H9 (cell line): Measurements from ENCODE around the gene PKNOX2. TPM values are rescaled to one million over a fixed set of nuclear protein-coding genes. Genes with fewer than 3 reads are reported as not detected.

Source experiments
- DNase-seq: peaks from one replicate; pipeline ENCODE4 v3.0.0-alpha.2; 2017
- H2AFZ ChIP-seq: one replicate; pipeline ENCODE4 v1.6.1; 2013; ENCODE audit warnings: mild to moderate bottlenecking, low read length, control low read depth, moderate library complexity
- H2AK5ac ChIP-seq: 2 replicates; pipeline ENCODE4 v1.6.1; 2013; ENCODE audit warnings: low read length, control low read depth, mixed read lengths; ENCODE audit not compliant: insufficient read length
- H2BK120ac ChIP-seq: one replicate; pipeline ENCODE4 v1.6.1; 2013; ENCODE audit warnings: low read depth, mild to moderate bottlenecking, low read length, control low read depth, inconsistent platforms; ENCODE audit not compliant: poor library complexity, severe bottlenecking
- H2BK12ac ChIP-seq: 2 replicates; pipeline ENCODE4 v1.6.1; 2013; ENCODE audit warnings: low read length, control low read depth, mixed read lengths, low read depth; ENCODE audit not compliant: insufficient read length
- H2BK15ac ChIP-seq: 2 replicates; pipeline ENCODE4 v1.6.1; 2013; ENCODE audit warnings: low read depth, low read length, control low read depth
- H2BK20ac ChIP-seq: one replicate; pipeline ENCODE4 v1.6.1; 2013; ENCODE audit warnings: low read depth, mild to moderate bottlenecking, low read length, control low read depth, inconsistent platforms; ENCODE audit not compliant: poor library complexity, severe bottlenecking
- H2BK5ac ChIP-seq: 2 replicates; pipeline ENCODE4 v1.6.1; 2013; ENCODE audit warnings: low read length, control low read depth, mixed read lengths; ENCODE audit not compliant: insufficient read length
- H3K14ac ChIP-seq: 2 replicates; pipeline ENCODE4 v1.6.1; 2013; ENCODE audit warnings: low read length, control low read depth; ENCODE audit not compliant: insufficient read depth
- H3K18ac ChIP-seq: 2 replicates; pipeline ENCODE4 v1.6.1; 2013; ENCODE audit warnings: low read depth, mild to moderate bottlenecking, mixed read lengths, low read length, control low read depth; ENCODE audit not compliant: insufficient read length
- H3K23ac ChIP-seq: 2 replicates; pipeline ENCODE4 v1.6.1; 2013; ENCODE audit warnings: low read length, control low read depth, mixed read lengths, low read depth; ENCODE audit not compliant: insufficient read length
- H3K23me2 ChIP-seq: 2 replicates; pipeline ENCODE4 v1.6.1; 2013; ENCODE audit warnings: low read depth, mild to moderate bottlenecking, mixed read lengths, low read length, control low read depth; ENCODE audit not compliant: insufficient read length, poor library complexity, severe bottlenecking
- H3K27ac ChIP-seq: 2 replicates; pipeline ENCODE4 v1.5.1; 2013; ENCODE audit warnings: low read length, control low read depth, mixed read lengths, low read depth; ENCODE audit not compliant: insufficient read length
- H3K27me3 ChIP-seq: 2 replicates; pipeline ENCODE4 v1.6.1; 2013; ENCODE audit warnings: low read length, control low read depth, inconsistent platforms; ENCODE audit not compliant: insufficient read depth
- H3K4ac ChIP-seq: 2 replicates; pipeline ENCODE4 v1.6.1; 2013; ENCODE audit warnings: low read depth, mild to moderate bottlenecking, control low read depth, inconsistent platforms, low read length, moderate library complexity
- H3K4me1 ChIP-seq: 2 replicates; pipeline ENCODE4 v1.6.1; 2013; ENCODE audit warnings: low read length, control low read depth, inconsistent platforms; ENCODE audit not compliant: insufficient read depth
- H3K4me2 ChIP-seq: 2 replicates; pipeline ENCODE4 v1.6.1; 2013; ENCODE audit warnings: low read length, control low read depth, mixed read lengths; ENCODE audit not compliant: insufficient read length, insufficient read depth
- H3K56ac ChIP-seq: 2 replicates; pipeline ENCODE4 v1.6.1; 2013; ENCODE audit warnings: low read depth, mild to moderate bottlenecking, mixed read lengths, low read length, control low read depth; ENCODE audit not compliant: insufficient read length
- H3K79me1 ChIP-seq: 2 replicates; pipeline ENCODE4 v1.6.1; 2013; ENCODE audit warnings: low read depth, mild to moderate bottlenecking, moderate library complexity, low read length, control low read depth, inconsistent platforms; ENCODE audit not compliant: insufficient read depth, poor library complexity, severe bottlenecking
- H3K79me2 ChIP-seq: 2 replicates; pipeline ENCODE4 v1.6.1; 2013; ENCODE audit warnings: low read length, control low read depth, inconsistent platforms; ENCODE audit not compliant: insufficient read depth
- H3K9ac ChIP-seq: 2 replicates; pipeline ENCODE4 v1.6.1; 2013; ENCODE audit warnings: low read length, control low read depth, mixed read lengths; ENCODE audit not compliant: insufficient read length; ENCODE audit errors: extremely low read depth
- H3K9me3 ChIP-seq: one replicate; pipeline ENCODE4 v1.6.1; 2013; ENCODE audit warnings: low read depth, low read length, inconsistent platforms; ENCODE audit not compliant: control insufficient read depth
- H3T11ph ChIP-seq: one replicate; pipeline ENCODE4 v1.6.1; 2013; ENCODE audit warnings: mild to moderate bottlenecking, low read length, control low read depth, inconsistent platforms
- H4K20me1 ChIP-seq: one replicate; pipeline ENCODE4 v1.6.1; 2013; ENCODE audit not compliant: control insufficient read depth, insufficient read length, insufficient read depth
- H4K5ac ChIP-seq: 2 replicates; pipeline ENCODE4 v1.6.1; 2013; ENCODE audit warnings: low read depth, mild to moderate bottlenecking, mixed read lengths, low read length, control low read depth; ENCODE audit not compliant: insufficient read length
- H4K8ac ChIP-seq: replicated peaks from 2 replicates; pipeline ENCODE4 v1.6.1; 2013; ENCODE audit warnings: low read length, control low read depth, mixed read lengths, low read depth; ENCODE audit not compliant: insufficient read length
- H4K91ac ChIP-seq: 2 replicates; pipeline ENCODE4 v1.6.1; 2013; ENCODE audit warnings: low read depth, mild to moderate bottlenecking, moderate library complexity, mixed read lengths, low read length, control low read depth; ENCODE audit not compliant: insufficient read length
- H3K27ac Mint-ChIP-seq, 3 experiments: 2 replicates in 2 of 3; 3 replicates in 1 of 3; pipeline ENCODE4 v1.8.0; 2020 to 2021; ENCODE audit warnings: mixed read lengths in 3 of 3, mild to moderate bottlenecking in 1 of 3, moderate library complexity in 1 of 3
- H3K27me3 Mint-ChIP-seq: 2 replicates; pipeline ENCODE4 v1.8.0; 2021; ENCODE audit warnings: low read depth, mild to moderate bottlenecking, moderate library complexity, mixed read lengths
- H3K36me3 Mint-ChIP-seq, 3 experiments: 2 replicates in 2 of 3; 3 replicates in 1 of 3; pipeline ENCODE4 v1.8.0; 2020 to 2021; ENCODE audit warnings: low read depth in 3 of 3, mixed read lengths in 3 of 3; ENCODE audit not compliant: insufficient read depth in 1 of 3
- H3K4me1 Mint-ChIP-seq, 2 experiments: 2 replicates each; pipeline ENCODE4 v1.8.0; 2020; ENCODE audit warnings: mixed read lengths in 2 of 2
- H3K4me3 Mint-ChIP-seq, 2 experiments: 2 replicates in 1 of 2; 3 replicates in 1 of 2; pipeline ENCODE4 v1.8.0; 2020 to 2021; ENCODE audit warnings: mild to moderate bottlenecking in 2 of 2, mixed read lengths in 2 of 2, moderate library complexity in 1 of 2
- H3K9me3 Mint-ChIP-seq, 2 experiments: 2 replicates in 1 of 2; 3 replicates in 1 of 2; pipeline ENCODE4 v1.8.0; 2020; ENCODE audit warnings: mild to moderate bottlenecking in 2 of 2, mixed read lengths in 2 of 2, moderate library complexity in 1 of 2
- WGBS: extraction: QIAGEN DNeasy Blood & Tissue Kit; methylation state at CpG from one replicate; pipeline ENCODE4 v1.1.7; 2013; ENCODE audit warnings: missing lambda C conversion rate, low lambda C conversion rate, mixed read lengths; ENCODE audit not compliant: insufficient read length; ENCODE audit errors: extremely low coverage; 5-methylcytosine and 5-hydroxymethylcytosine counted together
- total RNA-seq: library from RNA; stranded (reverse); gene quantifications from 2 replicates; pipeline ENCODE4 v1.2.1, GENCODE V29; 2021
- TF ChIP-seq, protein P1 (sequence below): fragments of 200-600 bp; sonication (generic); conservative IDR thresholded peaks from 3 replicates; pipeline ENCODE4 v1.8.0; 2021; ENCODE audit warnings: antibody characterized with exemption, mild to moderate bottlenecking

The PKNOX2 gene
- total RNA-seq, 1 experiment from 2014 or later: 1.3 TPM

- no peak overlapping the region for H3T11ph ChIP-seq
- Mint-ChIP-seq H3K9me3 (no peaks in the 10 kb centered on the region), H3K27ac (no peak overlapping the region; a peak in 1 of 7 replicates), H3K27me3 (0 out of 2 replicates have a peak, but pooled peaks cover 4% of the 10 kb centered on the region), H3K4me3 (no peak overlapping the region), H3K4me1 (peaks cover 13 to 18% of the 10 kb centered on the region in 2 experiments), H3K36me3 (0 out of 7 replicates have a peak, but pooled peaks cover 0 to 4% (median 2%) of the 10 kb centered on the region in 3 experiments)
- H2BK5ac ChIP-seq: no peak overlapping the region
- no peaks in the 10 kb centered on the region for H4K20me1 ChIP-seq
- no peak overlapping the region for H3K27ac ChIP-seq
- H2BK20ac ChIP-seq: no peak overlapping the region
- H3K27me3 ChIP-seq: no peaks in the 10 kb centered on the region
- no peak overlapping the region for H2AFZ ChIP-seq
- H2BK120ac ChIP-seq: no peak overlapping the region
- no peaks in the 10 kb centered on the region for H3K4me1 ChIP-seq
- no peak overlapping the region for H2BK15ac ChIP-seq
- H4K5ac ChIP-seq: no peak overlapping the region
- no peak overlapping the region for H3K14ac ChIP-seq
- no peaks in the 10 kb centered on the region for H3K79me2 ChIP-seq
- H2AK5ac ChIP-seq: no peak overlapping the region
- no peak overlapping the region for H2BK12ac ChIP-seq
- H4K91ac ChIP-seq: no peak overlapping the region
- no peak overlapping the region for H3K56ac ChIP-seq
- no peak overlapping the region for H3K4ac ChIP-seq
- H3K79me1 ChIP-seq: no peaks in the 10 kb centered on the region
- TF ChIP-seq, protein P1, sequence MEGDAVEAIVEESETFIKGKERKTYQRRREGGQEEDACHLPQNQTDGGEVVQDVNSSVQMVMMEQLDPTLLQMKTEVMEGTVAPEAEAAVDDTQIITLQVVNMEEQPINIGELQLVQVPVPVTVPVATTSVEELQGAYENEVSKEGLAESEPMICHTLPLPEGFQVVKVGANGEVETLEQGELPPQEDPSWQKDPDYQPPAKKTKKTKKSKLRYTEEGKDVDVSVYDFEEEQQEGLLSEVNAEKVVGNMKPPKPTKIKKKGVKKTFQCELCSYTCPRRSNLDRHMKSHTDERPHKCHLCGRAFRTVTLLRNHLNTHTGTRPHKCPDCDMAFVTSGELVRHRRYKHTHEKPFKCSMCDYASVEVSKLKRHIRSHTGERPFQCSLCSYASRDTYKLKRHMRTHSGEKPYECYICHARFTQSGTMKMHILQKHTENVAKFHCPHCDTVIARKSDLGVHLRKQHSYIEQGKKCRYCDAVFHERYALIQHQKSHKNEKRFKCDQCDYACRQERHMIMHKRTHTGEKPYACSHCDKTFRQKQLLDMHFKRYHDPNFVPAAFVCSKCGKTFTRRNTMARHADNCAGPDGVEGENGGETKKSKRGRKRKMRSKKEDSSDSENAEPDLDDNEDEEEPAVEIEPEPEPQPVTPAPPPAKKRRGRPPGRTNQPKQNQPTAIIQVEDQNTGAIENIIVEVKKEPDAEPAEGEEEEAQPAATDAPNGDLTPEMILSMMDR: no peak
- H3K9me3 ChIP-seq: no peaks in the 10 kb centered on the region
- no peak for DNase-seq
- H3K18ac ChIP-seq: no peak overlapping the region
- no CpG with 5 or more reads among the region's 9 CpGs for WGBS
- H3K9ac ChIP-seq: no peak overlapping the region
- H4K8ac ChIP-seq: no peak overlapping the region
- no peaks in the 10 kb centered on the region for H3K23me2 ChIP-seq
- H3K23ac ChIP-seq: no peak overlapping the region
- H3K4me2 ChIP-seq: no peak overlapping the region
Measured at GRCh38 chr11:125418396-125418795, 253.8 kb downstream of the PKNOX2 start.
